T-helper 1 cell (primary cell): Measurements from ENCODE around the gene KCNH8.
"Not testable (repeated sequence)": the region's sequence is repeated elsewhere in the genome, so short reads cannot be mapped to it uniquely, and the experiment has no call there.

Experiments used
- DNase-seq, 5 donors: peaks; one replicate each; pipeline ENCODE4 v3.0.0-alpha.2; 2012 to 2020

The KCNH8 gene

DNA sequence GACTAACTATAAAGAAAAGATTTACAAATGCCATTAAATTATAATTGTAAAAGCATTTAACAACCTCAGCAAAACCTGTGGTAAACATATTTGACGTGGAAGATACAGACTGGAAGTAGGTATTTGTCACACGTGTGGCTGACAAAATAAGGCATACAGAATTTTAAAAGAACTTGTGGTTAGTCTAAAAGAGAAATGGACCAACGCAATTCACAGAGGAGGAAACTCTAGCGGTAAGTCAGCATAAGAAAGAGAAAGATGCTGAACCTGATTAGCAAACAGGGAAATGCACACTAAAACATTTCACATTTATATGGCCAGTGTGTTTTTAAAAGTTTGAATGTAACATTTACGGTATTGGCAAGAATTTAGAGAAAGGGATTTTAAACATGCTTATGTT lies 35.3 kb downstream of the KCNH8 start:
- DNase-seq: peak in 1 of 5 donors; percentile 26

DNA sequence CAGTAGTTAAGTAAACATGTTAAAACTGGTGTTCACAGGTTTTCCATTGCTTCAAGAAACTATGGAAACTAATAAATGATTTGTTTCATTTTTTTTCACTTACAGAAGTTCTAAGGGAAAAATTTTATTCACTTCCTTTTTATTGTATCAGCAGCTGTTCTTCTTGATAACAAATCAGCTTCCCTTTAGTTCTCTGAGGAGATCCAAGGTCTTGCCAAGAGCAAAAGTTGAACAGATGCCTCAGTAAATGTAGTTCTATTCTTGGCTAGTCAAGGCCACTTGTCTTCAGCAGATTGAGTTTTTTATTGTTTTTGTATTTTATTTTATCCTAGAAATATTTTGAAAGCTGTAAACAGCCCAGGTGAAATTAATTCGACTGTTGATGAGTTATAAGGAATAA lies 41.8 kb downstream of the KCNH8 start:
- DNase-seq: no peak

DNA sequence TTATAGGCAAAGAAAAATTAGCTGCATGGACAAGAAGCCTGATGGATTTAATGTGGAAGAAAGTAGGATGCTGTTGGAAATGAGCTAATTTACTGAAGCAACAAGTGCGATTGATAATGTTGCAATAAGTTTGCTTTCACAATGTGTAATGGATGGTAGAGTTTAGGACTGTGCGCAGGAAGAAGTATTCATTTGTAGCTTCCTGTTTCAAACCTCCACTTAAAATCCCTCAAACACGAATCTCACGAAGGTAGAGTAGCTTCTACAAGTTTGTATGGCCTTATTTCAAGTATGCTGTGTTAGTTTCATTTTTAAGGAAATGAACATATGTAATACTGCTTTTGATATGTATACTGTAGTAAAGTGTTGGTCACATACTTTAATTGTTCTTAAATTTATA lies 42.3 kb downstream of the KCNH8 start:
- DNase-seq: peak in 1 of 5 donors; percentile 82

DNA sequence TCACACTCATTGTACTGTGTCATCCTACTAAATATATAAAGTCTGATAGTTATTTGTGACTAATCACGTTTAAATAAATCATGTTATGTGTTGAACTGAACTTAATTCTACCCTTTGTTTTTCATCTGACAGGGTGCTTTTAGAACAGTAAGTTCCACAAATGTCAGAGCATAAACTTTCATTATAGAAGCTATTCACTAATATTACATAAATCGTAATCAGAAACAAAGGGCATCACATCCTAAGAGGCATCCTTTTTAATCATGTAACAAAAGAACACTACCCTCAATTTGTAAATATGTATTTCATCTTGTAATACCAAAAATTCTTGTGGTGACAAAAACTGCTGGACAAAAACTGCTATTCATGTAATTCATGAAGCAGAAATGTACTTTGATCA lies 50.8 kb downstream of the KCNH8 start:
- DNase-seq: no peak

DNA sequence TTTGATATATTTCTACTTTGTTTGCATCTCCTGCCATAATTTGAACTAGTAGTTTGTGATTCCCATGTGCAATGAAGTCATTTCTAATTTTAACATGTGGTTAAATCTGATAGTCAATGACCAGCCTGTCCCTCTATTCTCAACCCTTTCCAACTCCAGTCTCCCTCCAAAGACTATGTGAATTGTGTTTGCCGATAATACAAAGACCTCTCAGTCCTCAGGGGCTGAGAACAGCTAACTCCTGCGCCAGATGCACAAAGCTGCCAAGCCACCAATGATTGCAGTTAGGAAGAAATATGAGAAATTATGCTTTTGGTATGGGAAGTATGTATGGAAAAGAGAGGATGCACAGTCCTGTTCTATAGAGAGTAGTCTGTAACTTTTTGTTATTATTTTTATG lies 54.0 kb downstream of the KCNH8 start:
- DNase-seq: no peak

DNA sequence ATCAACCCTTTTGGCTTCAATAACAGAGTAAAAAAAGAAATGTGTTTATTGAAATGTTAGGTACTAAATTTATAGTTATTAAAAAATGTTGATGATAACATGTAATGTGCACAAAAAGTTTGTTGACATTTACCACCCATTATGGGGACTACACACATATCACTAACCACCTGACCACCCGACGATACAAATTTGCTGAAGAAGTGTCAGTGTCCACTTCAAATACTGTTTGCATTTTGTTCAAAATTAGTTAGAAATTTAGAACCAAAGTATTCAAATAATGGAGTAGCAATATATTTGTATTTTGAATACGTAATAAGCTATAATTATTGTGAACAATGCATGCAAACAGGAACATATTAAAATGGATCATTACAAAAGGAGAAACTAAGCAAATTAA lies 54.4 kb downstream of the KCNH8 start:
- no peak for DNase-seq

DNA sequence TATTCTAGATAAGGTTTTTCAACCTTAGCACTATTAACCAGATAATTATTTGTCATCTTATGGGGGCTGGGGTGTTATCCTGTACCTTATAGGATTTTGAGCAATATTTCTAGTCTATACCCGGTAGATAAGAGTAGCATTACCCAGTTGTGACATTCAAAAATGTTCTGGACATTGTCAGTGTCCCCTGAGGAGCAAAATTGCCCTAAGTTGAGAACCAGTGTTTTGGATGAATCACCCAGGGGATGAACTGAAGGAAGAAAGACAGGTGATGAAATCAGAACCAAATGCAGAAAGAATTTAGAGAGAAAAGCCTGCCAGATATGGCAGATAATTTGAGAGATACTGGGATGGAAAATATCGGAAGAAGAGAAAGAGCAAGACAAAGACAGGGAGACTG lies 58.2 kb downstream of the KCNH8 start:
- DNase-seq: no peak

DNA sequence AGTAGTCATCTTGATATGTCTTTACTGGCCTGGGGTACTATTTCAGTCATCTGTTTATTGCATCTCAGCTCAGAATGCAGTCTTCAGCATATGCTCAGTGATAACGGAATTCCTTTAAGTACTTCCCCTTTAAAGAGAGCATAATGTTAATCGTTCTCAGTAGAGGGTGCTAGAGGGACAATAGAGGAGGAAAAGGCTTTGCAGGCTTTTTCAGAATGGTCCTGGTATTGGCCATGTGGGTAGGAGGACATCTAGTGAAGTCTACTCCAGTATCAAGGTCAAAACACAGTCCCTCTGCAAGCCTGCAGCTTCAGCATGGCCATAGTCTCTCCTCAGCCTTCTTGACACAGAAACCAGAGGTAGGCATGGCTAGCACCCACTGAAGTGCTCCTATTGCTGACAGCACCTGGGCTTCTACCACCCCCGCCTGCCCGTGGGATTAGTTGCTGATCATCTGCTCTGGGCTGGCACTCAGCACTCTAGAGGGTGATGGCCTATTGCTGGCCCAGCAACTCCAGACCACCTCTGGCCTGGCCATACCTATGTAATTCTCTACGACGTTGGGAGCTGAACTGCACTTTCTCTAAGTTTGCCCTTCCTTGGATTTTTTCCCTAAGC lies 65.4 kb downstream of the KCNH8 start:
- DNase-seq: no peak

DNA sequence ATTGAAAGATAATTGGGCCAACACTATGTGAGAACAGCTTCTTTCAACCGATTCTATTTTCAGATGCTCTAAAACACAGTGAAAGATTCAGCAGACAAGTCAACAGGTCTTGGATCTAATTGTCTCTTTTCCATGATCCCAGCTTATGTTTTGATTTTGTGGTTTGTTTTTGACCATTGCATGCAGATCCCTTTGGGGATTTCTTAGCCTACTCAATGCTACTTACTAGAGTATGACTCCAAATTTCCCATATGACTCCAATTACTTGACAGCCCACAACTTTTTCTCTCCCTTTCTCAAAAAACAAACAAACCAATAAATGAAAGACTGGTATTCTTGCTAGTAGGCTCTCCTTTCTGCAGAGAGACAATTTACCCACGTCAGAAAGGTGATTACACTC lies 67.1 kb downstream of the KCNH8 start:
- no peak for DNase-seq

DNA sequence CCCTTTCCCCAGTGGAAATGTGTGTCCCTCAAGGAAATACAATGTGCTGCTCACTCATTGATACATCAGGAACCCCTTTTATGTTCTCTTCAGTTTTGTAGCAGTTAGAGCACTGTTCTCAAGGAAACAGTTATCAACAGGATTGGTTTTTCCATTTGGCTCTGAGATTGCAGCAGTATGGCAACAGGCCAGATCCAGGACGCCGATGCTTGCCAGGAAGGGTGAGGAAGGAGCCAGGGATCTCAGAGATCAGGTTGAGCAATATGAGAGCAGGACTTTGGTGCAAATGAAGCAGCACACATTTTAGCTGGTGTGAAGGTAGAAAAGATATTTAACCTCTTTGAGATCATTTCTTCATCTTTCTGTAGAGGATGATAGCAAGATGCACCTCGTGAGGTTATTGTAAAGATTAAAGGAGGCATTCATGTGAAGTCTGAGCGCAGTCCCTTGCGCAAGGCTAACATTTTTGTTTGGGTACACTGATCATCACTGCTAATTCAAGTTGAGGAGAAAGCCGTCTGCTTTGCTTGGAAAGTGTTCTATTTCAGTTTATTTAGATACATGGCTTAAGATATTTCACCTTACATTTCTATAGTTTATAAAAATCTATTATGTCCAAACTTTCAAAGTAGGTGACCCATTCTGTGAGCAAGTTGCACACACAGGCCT lies 68.5 kb downstream of the KCNH8 start:
- DNase-seq: no peak

DNA sequence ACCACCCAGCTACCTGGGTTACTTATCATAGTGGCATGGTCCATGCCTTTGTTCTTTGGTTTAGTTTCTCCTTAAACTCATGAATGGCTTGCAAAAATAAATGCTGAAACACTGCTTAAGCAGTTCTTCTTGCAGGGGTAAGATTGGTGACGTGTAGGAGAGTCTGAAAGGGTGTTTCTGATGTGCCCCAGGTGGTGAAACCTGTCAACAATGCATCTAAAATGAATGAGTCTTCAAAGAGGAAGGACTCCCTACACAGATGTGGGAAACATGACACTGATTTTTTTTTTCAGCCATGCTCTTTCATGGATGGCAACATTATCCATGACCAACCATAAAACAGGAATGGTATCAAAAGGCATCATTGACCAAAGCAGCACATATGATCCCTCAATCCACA lies 72.0 kb downstream of the KCNH8 start:
- no peak for DNase-seq

DNA sequence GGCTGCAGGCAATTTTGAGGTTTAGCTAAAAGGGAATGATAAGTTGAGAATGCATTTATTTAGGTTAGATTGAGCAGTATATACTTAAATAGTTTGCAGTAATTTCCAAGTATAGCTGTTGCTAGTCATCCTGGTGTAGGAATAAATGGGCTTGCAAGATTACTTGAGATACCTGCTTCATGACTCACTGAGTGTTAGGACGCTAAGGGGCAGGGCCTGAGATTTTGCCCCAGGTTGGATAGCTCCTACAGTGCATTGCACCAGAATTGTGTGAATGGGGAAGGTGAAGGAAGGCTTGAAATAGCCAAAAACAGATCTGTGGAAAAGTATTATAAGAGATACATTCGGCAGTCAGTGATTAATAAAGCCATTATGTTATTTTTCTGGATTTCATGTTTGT lies 72.8 kb downstream of the KCNH8 start:
- DNase-seq: no peak

DNA sequence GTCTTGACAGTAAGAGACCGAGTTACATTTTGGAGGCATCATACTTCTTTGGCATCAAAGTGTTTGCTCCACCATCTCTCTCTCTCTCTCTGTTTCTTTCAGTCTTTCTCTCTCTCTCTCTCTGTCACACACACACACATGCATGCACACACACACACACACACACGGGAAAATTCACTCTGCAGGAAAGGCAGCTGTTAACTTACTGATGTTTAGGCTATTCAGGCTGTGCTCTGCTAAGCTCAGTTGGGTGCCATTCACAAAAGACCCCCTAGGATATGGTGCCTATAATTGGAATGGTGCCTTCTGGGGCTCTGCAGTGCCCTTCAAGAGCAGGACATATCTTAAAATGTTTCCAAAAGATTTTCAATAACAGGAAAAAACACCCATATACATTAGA lies 78.2 kb downstream of the KCNH8 start:
- DNase-seq: no peak

DNA sequence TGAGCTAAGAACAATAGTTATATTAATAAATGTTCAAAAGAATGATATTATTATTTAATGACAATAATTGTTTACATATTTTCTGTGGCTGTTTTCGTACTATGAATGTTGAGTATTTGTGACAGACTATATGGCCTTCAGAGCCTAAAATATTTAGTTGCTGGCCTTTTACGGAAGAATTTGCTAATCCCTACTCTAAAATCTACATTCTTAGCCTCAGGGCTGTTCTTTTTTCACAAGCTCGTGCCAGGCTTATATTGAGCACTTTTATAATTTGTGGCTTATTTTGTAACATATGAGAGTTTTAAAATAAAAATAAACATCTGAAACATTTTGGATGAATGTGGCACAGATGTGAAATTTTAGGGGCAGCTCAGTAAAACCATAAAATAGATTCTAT lies 79.9 kb downstream of the KCNH8 start:
- no peak for DNase-seq

DNA sequence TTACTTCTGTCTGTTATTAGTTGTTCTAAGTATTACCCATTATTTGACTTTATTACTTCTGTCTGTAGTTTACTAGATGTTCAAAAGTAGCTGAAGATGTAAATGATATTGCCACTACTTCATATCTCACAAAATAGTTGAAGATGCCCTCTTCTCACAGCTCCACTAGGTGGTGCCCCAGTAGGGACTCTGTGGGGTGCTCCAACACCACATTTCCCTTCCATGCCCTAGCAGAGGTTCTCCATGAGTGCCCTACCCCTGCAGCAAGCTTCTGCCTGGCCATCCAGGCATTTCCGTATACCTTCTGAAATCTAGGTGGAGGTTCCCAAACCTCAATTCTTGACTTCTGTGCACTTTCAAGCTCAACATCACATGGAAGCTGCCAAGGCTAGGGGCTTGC lies 80.8 kb downstream of the KCNH8 start:
- peak in 1 of 5 donors; percentile 1 for DNase-seq

DNA sequence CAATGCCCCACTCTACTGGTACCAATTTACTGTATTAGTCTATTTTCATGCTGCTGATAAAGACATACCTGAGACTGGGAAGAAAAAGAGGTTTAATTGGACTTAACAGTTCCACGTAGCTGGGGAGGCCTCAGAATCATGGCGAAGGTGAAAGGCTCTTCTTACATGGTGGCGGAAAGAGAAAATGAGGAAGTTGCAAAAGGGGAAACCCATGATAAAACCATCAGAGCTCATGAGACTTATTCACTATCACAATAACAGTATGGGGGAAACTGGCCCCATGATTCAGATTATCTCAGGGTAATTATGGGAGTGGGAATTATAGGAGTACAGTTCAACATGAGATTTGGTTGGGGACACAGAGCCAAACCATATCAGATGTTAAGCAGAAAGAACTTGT lies 81.6 kb downstream of the KCNH8 start:
- not testable (repeated sequence) for DNase-seq

DNA sequence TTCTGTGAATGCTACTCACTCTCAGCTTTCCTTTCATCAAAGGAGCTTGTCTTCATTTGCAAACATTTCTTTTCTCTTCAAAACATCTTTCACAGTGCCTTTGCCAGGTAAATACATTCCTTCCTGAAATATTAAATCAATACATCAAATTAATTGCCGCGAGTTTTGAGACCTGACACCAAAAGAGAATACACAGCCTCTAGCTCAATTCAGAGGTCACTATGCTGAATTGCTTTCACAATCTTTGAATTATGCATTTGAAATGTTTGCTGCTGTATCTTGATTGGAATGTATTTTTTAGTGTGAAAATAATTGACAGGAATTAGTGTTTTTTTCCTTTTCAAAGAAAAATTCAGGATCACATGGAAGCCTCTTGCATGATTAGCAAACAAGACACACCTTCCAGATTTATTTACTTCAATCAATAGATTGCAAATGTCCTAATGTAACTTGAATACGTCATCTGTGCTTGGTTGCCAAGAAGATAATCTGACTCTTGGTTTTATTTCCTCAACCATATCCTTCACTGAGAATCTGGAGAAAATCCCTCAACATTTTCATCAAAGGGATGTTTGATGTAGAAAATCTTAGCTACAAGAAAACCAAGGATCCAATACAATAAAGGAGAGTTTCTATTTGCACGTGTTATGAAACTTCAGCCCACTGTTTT lies 83.6 kb downstream of the KCNH8 start:
- DNase-seq: no peak

DNA sequence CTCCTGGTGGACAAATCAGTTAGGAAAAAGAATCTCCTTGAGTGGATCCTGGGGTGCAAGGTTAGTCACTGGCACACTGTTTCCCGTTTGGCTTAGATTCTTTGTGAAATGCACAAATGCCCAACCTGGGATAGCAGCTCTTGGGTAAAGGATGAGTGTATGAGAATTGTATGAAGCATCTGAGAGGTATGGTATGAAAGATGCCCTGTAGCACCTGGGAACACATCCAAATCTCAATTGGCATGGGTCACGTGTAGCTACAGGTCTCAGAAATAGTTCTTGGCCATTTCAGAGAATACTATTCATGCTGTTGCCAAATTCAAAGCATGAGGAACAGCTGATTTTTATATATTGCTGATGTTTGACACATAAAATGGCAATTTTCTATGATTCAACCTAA lies 84.3 kb downstream of the KCNH8 start:
- DNase-seq: no peak

DNA sequence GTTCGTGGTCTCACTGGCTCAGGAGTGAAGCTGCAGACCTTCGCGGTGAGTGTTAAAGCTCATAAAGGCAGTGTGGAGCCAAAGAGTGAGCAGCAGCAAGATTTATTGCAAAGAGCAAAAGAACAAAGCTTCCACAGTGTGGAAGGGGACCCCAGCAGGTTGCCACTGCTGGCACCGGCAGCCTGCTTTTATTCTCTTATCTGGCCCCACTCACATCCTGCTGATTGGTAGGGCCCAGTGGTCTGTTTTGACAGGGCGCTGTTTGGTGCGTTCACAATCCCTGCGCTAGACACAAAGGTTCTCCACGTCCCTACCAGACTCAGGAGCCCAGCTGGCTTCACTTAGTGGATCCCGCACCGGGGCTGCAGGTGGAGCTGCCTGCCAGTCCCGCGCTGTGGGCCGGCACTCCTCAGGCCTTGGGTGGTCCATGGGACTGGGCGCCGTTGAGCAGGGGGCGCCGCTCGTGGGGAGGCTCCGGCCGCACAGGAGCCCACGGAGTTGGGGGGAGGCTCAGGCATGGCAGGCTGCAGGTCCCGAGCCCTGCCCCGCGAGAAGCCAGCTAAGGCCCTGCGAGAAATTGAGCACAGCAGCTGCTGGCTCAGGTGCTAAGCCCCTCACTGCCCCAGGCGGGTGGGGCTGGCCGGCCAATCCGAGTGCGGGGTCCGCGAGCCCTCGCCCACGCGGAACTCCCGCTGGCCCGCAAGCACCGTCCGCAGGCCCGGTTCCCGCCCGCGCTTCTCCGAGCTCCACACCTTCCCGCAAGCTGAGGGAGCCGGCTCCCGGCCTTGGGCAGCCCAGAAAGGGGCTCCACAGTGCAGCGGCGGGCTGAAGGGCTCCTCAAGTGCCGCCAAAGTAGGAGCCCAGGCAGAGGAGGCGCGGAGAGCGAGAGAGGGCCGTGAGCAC lies 85.8 kb downstream of the KCNH8 start:
- DNase-seq: peak in 1 of 5 donors; percentile 3

DNA sequence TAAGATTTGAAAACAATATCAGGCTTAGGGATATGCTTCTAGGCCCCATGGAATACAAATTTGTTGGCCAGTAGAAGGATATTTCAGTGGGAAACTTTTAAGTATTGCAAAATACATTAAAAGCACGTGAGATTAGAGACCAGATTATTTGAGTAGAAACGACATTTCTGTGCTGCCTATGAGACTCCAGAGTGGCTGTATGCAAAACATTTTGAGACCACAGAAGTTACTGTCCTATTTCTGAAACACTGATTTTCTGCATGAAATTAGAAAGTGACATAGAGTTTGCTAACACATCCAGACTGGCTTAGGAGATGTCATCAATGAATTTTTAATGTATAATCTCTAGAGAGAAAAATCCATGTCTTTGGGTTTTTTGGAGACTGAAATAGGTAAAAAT lies 99.8 kb downstream of the KCNH8 start:
- no peak for DNase-seq

DNA sequence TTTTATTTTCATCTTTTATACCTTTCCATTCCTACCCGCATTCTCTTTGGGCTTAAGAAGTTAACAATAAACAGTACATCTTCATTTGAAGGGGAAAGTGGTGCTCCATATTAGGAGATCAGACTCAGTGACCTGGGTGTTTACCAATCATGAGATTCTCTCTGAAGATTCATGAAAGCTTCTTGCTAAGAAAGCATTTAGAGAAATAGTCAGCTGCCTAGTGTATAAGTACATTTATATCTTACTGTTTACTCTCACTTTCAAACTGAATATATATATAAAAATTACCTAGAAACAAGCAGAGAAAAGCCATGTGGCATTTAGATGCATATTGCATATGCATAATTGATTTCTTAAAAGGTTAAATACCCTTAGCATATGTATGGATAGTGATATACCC lies 100.5 kb downstream of the KCNH8 start:
- DNase-seq: no peak

DNA sequence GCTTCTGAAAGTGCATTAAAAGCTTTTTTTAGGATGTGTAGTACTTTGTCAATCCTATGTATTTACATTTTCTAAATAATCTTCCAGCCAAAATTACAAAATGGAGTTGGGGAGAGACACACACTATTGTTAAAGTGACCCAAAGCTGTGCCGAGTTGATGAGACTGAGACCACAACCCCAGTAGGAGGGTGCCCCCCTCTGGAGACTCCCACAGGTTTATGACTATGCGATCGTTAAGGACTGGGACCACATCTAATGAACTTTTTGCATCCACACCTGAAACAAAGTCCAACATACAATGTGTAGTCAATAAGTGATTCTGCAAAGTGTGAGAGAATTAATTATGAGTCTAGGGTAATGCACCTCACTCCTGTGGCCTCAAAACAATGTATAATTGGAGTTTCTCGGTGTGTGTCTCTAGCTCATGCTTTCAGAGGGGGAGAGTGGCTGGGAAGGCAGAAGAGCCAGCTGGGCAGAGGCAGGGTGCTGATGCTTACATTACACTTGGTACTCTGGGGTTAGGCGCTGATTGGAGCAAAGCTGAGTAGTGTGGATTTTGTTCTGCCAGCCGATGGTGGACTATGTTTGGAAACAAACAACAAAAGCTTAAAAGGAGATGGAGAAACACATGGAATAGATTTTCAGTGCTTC lies 102.8 kb downstream of the KCNH8 start:
- no peak for DNase-seq

DNA sequence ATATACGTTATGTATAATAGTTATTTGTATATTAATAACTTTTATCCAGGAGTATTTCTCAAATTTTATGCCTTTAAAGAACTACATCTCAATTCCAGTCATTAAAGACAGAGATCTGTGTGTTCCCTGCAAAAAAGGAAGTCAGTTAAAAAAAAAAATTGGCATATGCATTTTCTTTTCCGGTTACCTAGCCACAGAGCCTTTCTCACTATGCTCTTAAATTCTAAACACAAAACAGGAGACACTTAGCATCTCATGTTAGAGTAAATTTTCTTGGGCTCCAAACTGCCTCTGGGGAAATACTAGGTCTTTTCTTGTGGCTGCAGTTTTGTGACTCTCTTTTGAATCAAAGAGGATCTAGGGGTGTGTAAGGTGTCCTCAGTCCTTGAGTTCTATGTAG lies 105.9 kb downstream of the KCNH8 start:
- no peak for DNase-seq
